Colonic mucosa (tissue), 4 donors: ENCODE data around the gene FAM222A. TPM values are rescaled to one million over a fixed set of nuclear protein-coding genes. Genes with fewer than 3 reads are reported as not detected.
A peak's percentile ranks its signal among the peaks of the same experiment; 100 is the strongest.

Experiments
- DNase-seq: peaks from one replicate; pipeline ENCODE4 v3.0.0-alpha.2; 2020
- H3K27ac ChIP-seq: fragments of 200-600 bp; one replicate; pipeline ENCODE4 v1.8.0; 2021
- H3K27me3 ChIP-seq: fragments of 200-600 bp; one replicate; pipeline ENCODE4 v1.8.0; 2021
- H3K36me3 ChIP-seq: fragments of 200-600 bp; one replicate; pipeline ENCODE4 v1.8.0; 2021
- H3K4me1 ChIP-seq: fragments of 200-600 bp; one replicate; pipeline ENCODE4 v1.8.0; 2021; ENCODE audit warnings: mild to moderate bottlenecking
- H3K4me3 ChIP-seq: fragments of 200-600 bp; one replicate; pipeline ENCODE4 v1.8.0; 2021
- H3K9ac ChIP-seq, 2 donors: one replicate each; pipeline ENCODE4 v1.7.0; 2013; ENCODE audit warnings: control low read depth in 2 of 2, low read depth in 2 of 2, low read length in 2 of 2
- H3K9me3 ChIP-seq: fragments of 200-600 bp; one replicate; pipeline ENCODE4 v1.8.0; 2021
- CTCF ChIP-seq: fragments of 200-600 bp; IDR thresholded peaks from one replicate; pipeline ENCODE4 v1.8.0; 2022; ENCODE audit warnings: antibody characterized with exemption, mild to moderate bottlenecking
- intact Hi-C: fragments of 100-400 bp; cut with DNase I; formaldehyde crosslinking; loops from one replicate; pipeline ENCODE4 v1.14.1; 2022
- total RNA-seq, 2 donors: library from RNA; stranded (reverse); fragmentation: NEBNext Ultra II Directional in 1 of 2; extraction: Animal tissue kit (Norgen Biotek cat#: 25700) in 1 of 2; gene quantifications; one replicate each; pipeline ENCODE4 v1.2.1, GENCODE V29; 2021
- donor health status: healthy.
- donor health status: DM: no; HTN: no; CAD: no.
- donor health status: DM: no; HTN: no; CAD: no.

The FAM222A gene
- total RNA-seq, 2 donors from 2014 or later: 3.9 to 5.5 TPM

DNA sequence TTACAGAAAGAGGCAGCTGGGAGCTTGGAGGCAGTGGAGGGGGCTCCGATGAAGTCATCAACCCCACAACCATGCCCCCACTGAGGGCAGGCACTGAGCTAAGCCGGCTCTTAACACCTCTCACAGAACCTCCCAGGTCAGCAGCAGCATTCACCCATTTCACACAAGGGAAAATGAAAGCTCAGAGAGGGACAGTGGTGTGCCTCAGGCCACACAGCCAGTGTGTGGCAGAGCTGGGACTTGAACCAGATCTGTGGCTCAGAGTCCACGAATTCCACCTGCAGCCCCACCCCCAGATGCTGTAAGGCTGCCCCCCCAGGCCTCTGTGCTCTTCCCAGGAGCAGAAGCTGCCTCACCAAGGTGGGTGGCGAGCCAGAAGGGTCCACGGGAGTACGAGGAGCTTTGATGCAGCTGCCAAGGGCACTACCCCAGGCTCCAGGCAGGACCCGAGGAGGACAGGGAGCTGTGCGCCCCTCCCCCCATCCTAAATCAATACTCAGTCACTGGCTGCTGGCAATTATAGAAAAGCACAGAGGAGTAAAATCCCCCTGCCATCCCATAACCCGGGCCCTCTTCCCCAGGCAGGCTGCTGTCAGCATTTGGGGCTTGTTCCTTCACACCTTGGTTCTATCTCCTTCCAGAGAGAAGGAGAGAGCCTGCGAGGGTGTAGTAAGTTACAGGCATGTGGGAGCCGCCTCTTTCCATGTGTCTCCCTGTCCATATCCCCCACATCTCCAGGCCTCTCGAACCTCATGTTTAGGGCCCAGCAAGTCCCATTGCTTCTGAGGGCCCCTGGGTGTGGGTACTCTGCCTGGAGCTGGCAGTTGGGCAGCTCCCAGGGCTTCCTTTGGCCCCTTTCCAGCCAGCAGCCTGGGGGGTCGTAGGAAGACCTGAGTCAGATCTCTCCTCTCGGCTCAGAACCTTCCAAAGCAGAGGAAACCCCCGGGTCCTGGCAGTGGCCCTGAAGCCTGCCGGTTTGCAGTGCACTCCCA lies 47.6 kb downstream of the FAM222A start:
- Histone ChIP-seq H3K9me3 (no peaks in the 10 kb centered on the region), H3K27ac (no peak overlapping the region), H3K4me3 (no peak overlapping the region), H3K4me1 (no peaks in the 10 kb centered on the region), H3K9ac (no peak overlapping the region), H3K36me3 (no peaks in the 10 kb centered on the region), H3K27me3 (no peaks in the 10 kb centered on the region)
- no peak for DNase-seq
- TF ChIP-seq CTCF: no peak
- intact Hi-C loops: no loop called here

DNA sequence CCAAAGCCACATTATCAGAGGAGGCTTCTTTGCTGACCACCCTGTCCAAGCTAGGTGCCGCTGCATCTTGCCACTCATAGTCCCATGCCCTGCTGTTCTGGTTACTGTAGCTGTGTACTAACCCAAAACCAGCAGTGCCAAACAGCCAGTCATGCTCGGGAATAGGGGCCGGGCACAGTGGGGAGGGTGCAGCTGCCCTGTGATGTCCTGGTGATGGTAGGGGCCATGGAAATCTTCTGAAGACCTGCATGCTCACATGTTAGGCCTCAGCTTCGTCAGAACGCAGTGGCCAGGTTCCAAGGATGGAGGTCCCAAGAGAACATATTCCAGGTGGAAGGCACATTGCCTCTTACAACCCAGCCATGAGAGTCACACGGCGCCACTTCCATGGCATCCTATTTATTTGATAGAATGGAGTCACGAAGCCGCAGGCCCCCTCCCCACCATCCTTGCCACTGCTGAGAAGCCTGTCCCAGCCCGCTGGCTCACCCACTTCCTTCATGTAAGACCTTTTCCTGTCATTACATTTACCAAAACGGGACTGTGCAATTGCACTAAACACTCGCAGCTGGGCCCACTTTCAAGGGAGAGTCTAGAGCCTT lies 48.5 kb downstream of the FAM222A start:
- H3K4me3 ChIP-seq: no peak overlapping the region
- H3K4me1 ChIP-seq: no peaks in the 10 kb centered on the region
- TF ChIP-seq CTCF: no peak
- H3K9me3 ChIP-seq: no peaks in the 10 kb centered on the region
- H3K36me3 ChIP-seq: no peaks in the 10 kb centered on the region
- H3K27me3 ChIP-seq: no peaks in the 10 kb centered on the region
- DNase-seq: no peak
- no peak overlapping the region for H3K27ac ChIP-seq
- no peak overlapping the region for H3K9ac ChIP-seq
- intact Hi-C loops: no loop called here

GRCh38 chr12:109762673-109763191 lies 49.1 kb downstream of the FAM222A start:
- no peaks in the 10 kb centered on the region for H3K4me1 ChIP-seq
- no peak overlapping the region for H3K9ac ChIP-seq

DNA sequence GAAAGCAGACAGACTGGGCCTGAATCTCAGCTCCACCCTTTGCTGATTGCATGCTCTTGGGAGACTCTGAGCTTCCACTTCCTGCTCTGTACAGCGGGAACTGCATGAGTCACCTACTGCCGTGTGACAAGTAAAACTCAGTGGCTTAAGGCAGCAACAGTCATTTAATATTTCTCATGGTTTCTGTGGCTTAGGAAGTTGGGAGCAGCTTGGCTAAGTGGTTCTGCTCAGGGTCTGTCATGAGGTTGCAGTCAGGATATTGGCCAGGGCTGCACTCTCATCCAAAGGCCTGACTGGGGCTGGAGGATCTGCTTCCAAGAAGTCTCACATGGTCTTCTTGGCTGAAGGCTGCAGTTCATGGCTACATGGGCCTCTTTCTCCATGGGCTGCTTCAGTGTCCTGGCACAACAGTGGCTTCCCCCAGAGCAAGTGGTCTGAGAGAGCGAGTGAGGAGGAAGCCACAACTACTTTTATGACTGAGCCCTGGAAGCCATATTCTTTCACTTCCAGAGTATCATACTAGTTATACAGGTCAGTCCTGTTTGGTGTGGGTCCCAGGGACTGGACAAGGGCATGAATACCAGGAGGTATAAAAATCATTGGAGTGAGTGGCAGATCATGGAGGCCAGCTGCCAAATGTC lies 49.7 kb downstream of the FAM222A start:
- no peak overlapping the region for H3K9ac ChIP-seq
- H3K27me3 ChIP-seq: no peaks in the 10 kb centered on the region
- no peaks in the 10 kb centered on the region for H3K4me1 ChIP-seq
- no peak for TF ChIP-seq CTCF
- no peak overlapping the region for H3K27ac ChIP-seq
- intact Hi-C loops: no loop called here
- H3K4me3 ChIP-seq: no peak overlapping the region
- DNase-seq: peak; percentile 43
- no peaks in the 10 kb centered on the region for H3K36me3 ChIP-seq
- no peaks in the 10 kb centered on the region for H3K9me3 ChIP-seq

More at GRCh38 chr12:109762673-109763191, 49.1 kb downstream of the FAM222A start:
- intact Hi-C loops: no loop called here
- Histone ChIP-seq H3K9me3 (no peaks in the 10 kb centered on the region), H3K36me3 (no peaks in the 10 kb centered on the region), H3K27me3 (no peaks in the 10 kb centered on the region), H3K4me3 (no peak overlapping the region), H3K27ac (no peak overlapping the region)
- TF ChIP-seq CTCF: no peak
- no peak for DNase-seq

DNA sequence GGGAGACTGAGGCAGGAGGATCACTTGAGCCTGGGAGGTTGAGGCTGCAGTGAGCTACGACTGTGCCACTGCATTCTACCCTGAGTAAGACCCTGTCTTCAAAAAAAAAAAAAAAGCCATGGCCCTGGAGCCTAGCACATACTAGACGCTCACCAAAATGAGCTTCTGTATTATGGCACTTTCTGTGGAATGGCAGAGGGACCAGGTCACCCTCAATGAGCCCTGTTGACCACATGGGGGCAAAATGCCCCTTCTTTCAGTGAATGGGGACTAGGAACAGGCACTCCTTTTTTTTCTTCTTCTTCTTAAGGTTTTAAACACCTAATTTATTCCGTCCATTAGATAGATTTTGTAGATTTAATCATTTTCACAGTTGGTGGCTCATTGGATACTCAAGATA lies 50.5 kb downstream of the FAM222A start:
- no peak for TF ChIP-seq CTCF
- Histone ChIP-seq H3K4me3 (no peak overlapping the region), H3K27ac (no peak overlapping the region), H3K36me3 (no peaks in the 10 kb centered on the region), H3K9ac (no peak overlapping the region), H3K27me3 (no peaks in the 10 kb centered on the region), H3K4me1 (no peaks in the 10 kb centered on the region), H3K9me3 (no peaks in the 10 kb centered on the region)
- DNase-seq: no peak
- intact Hi-C loops: no loop called here
